ENCODE results near the gene ASPHD2.

GRCh38 chr22:26431261-26431995, 2.4 kb downstream of the ASPHD2 start:
- TF ChIP-seq, protein P1, sequence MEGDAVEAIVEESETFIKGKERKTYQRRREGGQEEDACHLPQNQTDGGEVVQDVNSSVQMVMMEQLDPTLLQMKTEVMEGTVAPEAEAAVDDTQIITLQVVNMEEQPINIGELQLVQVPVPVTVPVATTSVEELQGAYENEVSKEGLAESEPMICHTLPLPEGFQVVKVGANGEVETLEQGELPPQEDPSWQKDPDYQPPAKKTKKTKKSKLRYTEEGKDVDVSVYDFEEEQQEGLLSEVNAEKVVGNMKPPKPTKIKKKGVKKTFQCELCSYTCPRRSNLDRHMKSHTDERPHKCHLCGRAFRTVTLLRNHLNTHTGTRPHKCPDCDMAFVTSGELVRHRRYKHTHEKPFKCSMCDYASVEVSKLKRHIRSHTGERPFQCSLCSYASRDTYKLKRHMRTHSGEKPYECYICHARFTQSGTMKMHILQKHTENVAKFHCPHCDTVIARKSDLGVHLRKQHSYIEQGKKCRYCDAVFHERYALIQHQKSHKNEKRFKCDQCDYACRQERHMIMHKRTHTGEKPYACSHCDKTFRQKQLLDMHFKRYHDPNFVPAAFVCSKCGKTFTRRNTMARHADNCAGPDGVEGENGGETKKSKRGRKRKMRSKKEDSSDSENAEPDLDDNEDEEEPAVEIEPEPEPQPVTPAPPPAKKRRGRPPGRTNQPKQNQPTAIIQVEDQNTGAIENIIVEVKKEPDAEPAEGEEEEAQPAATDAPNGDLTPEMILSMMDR (IDR thresholded peaks at IDR 0.05): no peak
- TF ChIP-seq POLR2A (IDR thresholded peaks at IDR 0.05): no peak

Data from lower leg skin (tissue), 3 donors.